ENCODE data around the gene CPM. TPM values are rescaled to one million over a fixed set of nuclear protein-coding genes. Genes with fewer than 3 reads are reported as not detected.

CPM gene
- total and polyA plus RNA-seq, 2 of the 4 experiments (the other 2 are of a cell fraction), result 2.0 to 8.8 TPM

GRCh38 chr12:68846811-68847210 lies 86.2 kb downstream of the CPM start:
- no CpG with 5 or more reads among the region's 3 CpGs for WGBS, 2 experiments (ENCODE audit: extremely low coverage in 2 of 2, insufficient read length in 1 of 2)
- no peak overlapping the region for H2AFZ ChIP-seq (replicated peaks; ENCODE audit: low read length, poor library complexity)
- H3K27me3 ChIP-seq (ENCODE audit: control insufficient read depth, insufficient read depth, low read length), result no peaks in the 10 kb centered on the region
- TF ChIP-seq FOS (IDR thresholded peaks at IDR 0.05; ENCODE audit: low read depth, low read length) (no peak), RAD21 (IDR thresholded peaks at IDR 0.05; ENCODE audit: low read length) (no peak), RCOR1 (IDR thresholded peaks at IDR 0.05; ENCODE audit: insufficient replicate concordance, low read length) (no peak), RFX5 (IDR thresholded peaks at IDR 0.05; ENCODE audit: low read depth, low read length) (no peak), CHD1 (IDR thresholded peaks at IDR 0.05; ENCODE audit: low read depth, low read length) (no peak), CTCF (conservative IDR thresholded peaks at IDR 0.05; ENCODE audit: low read depth, low read length) (no peak), BHLHE40 (IDR thresholded peaks at IDR 0.05; ENCODE audit: low read depth, low read length) (no peak), SMC3 (IDR thresholded peaks at IDR 0.05; ENCODE audit: low read depth, low read length) (no peak), CEBPB (IDR thresholded peaks at IDR 0.05; ENCODE audit: low read depth, low read length) (no peak), MAZ (IDR thresholded peaks at IDR 0.05; ENCODE audit: borderline replicate concordance, low read depth, low read length) (no peak), ELK1 (IDR thresholded peaks at IDR 0.05; ENCODE audit: borderline replicate concordance, low read depth, low read length) (no peak), NFE2L2 (IDR thresholded peaks at IDR 0.05; ENCODE audit: low read depth, low read length) (no peak), MAFK (IDR thresholded peaks at IDR 0.05; ENCODE audit: low read depth, low read length) (no peak)
- no peak overlapping the region for H3K4ac ChIP-seq (ENCODE audit: low read depth, low read length)
- no peak overlapping the region for H2BK5ac ChIP-seq (ENCODE audit: low read depth, low read length, poor library complexity, severe bottlenecking)
- ATAC-seq (ENCODE audit: low read depth) (no peak), DNase-seq (no peak)
- peaks cover 12% of the 10 kb centered on the region; the same call in 1 of the 2 replicates for H4K20me1 ChIP-seq (ENCODE audit: insufficient read depth, low read length)
- peaks cover 17% of the 10 kb centered on the region for H3K36me3 ChIP-seq (ENCODE audit: control insufficient read depth, insufficient read depth, low read length)
- BruUV-seq (replicated peaks), result no TSS peak
- H3K4me1 ChIP-seq (ENCODE audit: control insufficient read depth, insufficient read depth, low read length), result no peaks in the 10 kb centered on the region
- no peak overlapping the region for H3K9ac ChIP-seq (ENCODE audit: low read depth, low read length)
- H3K4me2 ChIP-seq (ENCODE audit: low read depth, low read length), result no peak overlapping the region
- H3K4me3 ChIP-seq (ENCODE audit: insufficient read depth, low read depth, low read length), result no peak overlapping the region
- H3K23ac ChIP-seq (ENCODE audit: low read depth, low read length), result no peak overlapping the region
- no peak overlapping the region for H2BK15ac ChIP-seq (ENCODE audit: low read depth, low read length)
- no peak overlapping the region for H2BK20ac ChIP-seq (ENCODE audit: low read depth, low read length)
- H4K5ac ChIP-seq (ENCODE audit: low read depth, low read length), result no peak overlapping the region
- ChIA-PET POLR2A (ENCODE audit: unreplicated experiment) (no interaction called here), CTCF (no interaction called here)
- peaks cover 6 to 7% of the 10 kb centered on the region in 2 experiments; a peak in 3 of 4 replicates for H3K79me1 ChIP-seq (ENCODE audit: low read depth in 1 of 2, low read length in 2 of 2)
- no peak overlapping the region for H2AK5ac ChIP-seq (ENCODE audit: low read depth, low read length)
- no peak overlapping the region for H3K56ac ChIP-seq (ENCODE audit: extremely low read depth, insufficient read depth, low read length)
- no peak overlapping the region for H4K8ac ChIP-seq (ENCODE audit: low read depth in 2 of 2, low read length in 2 of 2)
- H3K14ac ChIP-seq (replicated peaks; ENCODE audit: low read depth, low read length), result no peak overlapping the region
- 0 out of 2 replicates have a peak, but pooled peaks cover 3% of the 10 kb centered on the region for H3K9me1 ChIP-seq (ENCODE audit: insufficient read depth, low read length)
- H3K9me3 ChIP-seq (ENCODE audit: control insufficient read depth, insufficient read depth, low read length), result no peaks in the 10 kb centered on the region
- no peak overlapping the region for H2BK120ac ChIP-seq (ENCODE audit: low read depth, low read length)
- H2AK9ac ChIP-seq (replicated peaks; ENCODE audit: low read depth, low read length, poor library complexity), result no peak overlapping the region
- in situ Hi-C loops (cut with MboI; ENCODE audit: low sequenced_read_pairs) (loop anchor here (25.0 kb wide), 1 partner anchor 740 kb away; the partner anchor contains the start of gene CCT2), dilution Hi-C loops (cut with HindIII; ENCODE audit: low sequenced_read_pairs, unreplicated experiment) (no loop called here), intact Hi-C loops (cut with micrococcal nuclease) (no loop called here)
- no peak overlapping the region for H3K27ac ChIP-seq (ENCODE audit: insufficient read depth, low read length)
- no peak overlapping the region for H3K18ac ChIP-seq (ENCODE audit: low read depth, low read length)
- H4K91ac ChIP-seq (ENCODE audit: insufficient read depth, low read depth, low read length), result no peak overlapping the region
